Activated CD4-positive, CD25-positive, alpha-beta regulatory T cell (primary cell): ENCODE results near the gene TPRA1.

Source experiments
- DNase-seq, 4 experiments: peaks; one replicate each; lab custom pipeline; 2025; lab: John Stamatoyannopoulos, UW

Gene TPRA1

GRCh38 chr3:127560051-127560787 lies 30.3 kb downstream of the TPRA1 start:
- no peak for DNase-seq

- DNase-seq, result no peak
Measured at GRCh38 chr3:127556565-127556964, 34.0 kb downstream of the TPRA1 start.

GRCh38 chr3:127555108-127555507 lies 35.4 kb downstream of the TPRA1 start:
- no peak for DNase-seq

- DNase-seq, result no peak
Measured at GRCh38 chr3:127552038-127552437, 38.5 kb downstream of the TPRA1 start.

GRCh38 chr3:127551178-127551577 lies 39.4 kb downstream of the TPRA1 start:
- no peak for DNase-seq

GRCh38 chr3:127550468-127551157 lies 39.9 kb downstream of the TPRA1 start:
- DNase-seq, result no peak

GRCh38 chr3:127549826-127550467 lies 40.6 kb downstream of the TPRA1 start:
- no peak for DNase-seq

- DNase-seq, result peak; percentile 62 to 70 (median 66)
Measured at GRCh38 chr3:127547761-127548605, 42.5 kb downstream of the TPRA1 start.

- no peak for DNase-seq
Measured at GRCh38 chr3:127546970-127547733, 43.4 kb downstream of the TPRA1 start.

- DNase-seq, result no peak
Measured at GRCh38 chr3:127546554-127546953, 44.0 kb downstream of the TPRA1 start.

- no peak for DNase-seq
Measured at GRCh38 chr3:127545711-127546457, 44.6 kb downstream of the TPRA1 start.

GRCh38 chr3:127545216-127545615 lies 45.3 kb downstream of the TPRA1 start:
- no peak for DNase-seq

GRCh38 chr3:127544803-127545201 lies 45.7 kb downstream of the TPRA1 start:
- DNase-seq, result no peak

GRCh38 chr3:127544192-127544802 lies 46.2 kb downstream of the TPRA1 start:
- DNase-seq, result peak; percentile 36 to 48 (median 43)

GRCh38 chr3:127543441-127543840 lies 47.1 kb downstream of the TPRA1 start:
- DNase-seq, result no peak

- DNase-seq, result no peak
Measured at GRCh38 chr3:127542441-127542952, 48.0 kb downstream of the TPRA1 start.

- no peak for DNase-seq
Measured at GRCh38 chr3:127541320-127541719, 49.2 kb downstream of the TPRA1 start.

- no peak for DNase-seq
Measured at GRCh38 chr3:127539366-127540060, 51.0 kb downstream of the TPRA1 start.

GRCh38 chr3:127538569-127538968 lies 52.0 kb downstream of the TPRA1 start:
- no peak for DNase-seq
